ENCODE measurements around the gene PMAIP1. TPM values are rescaled to one million over a fixed set of nuclear protein-coding genes. Genes with fewer than 3 reads are reported as not detected.

Gene PMAIP1
- total RNA-seq, 2 experiments from 2014 or later: 22.9 to 23.3 TPM

GRCh38 chr18:59929621-59930295 is 30.0 kb downstream of the PMAIP1 start:
- intact Hi-C loops (cut with micrococcal nuclease; ENCODE audit: unreplicated experiment): no loop called here
- no peaks in the 10 kb centered on the region for H3K4me1 ChIP-seq (ENCODE audit: insufficient read depth, low read length, poor library complexity, severe bottlenecking)
- no peak overlapping the region for H3K27ac ChIP-seq (ENCODE audit: low read depth, low read length, poor library complexity, severe bottlenecking)
- ChIA-PET POLR2A (no interaction called here), CTCF (ENCODE audit: unreplicated experiment) (no interaction called here)
- no TSS peak for BruUV-seq (replicated peaks)
- no peak overlapping the region for H3K4me3 ChIP-seq (ENCODE audit: low read depth, low read length, poor library complexity, severe bottlenecking)
- H3K36me3 ChIP-seq (ENCODE audit: insufficient read depth, low read length): no peaks in the 10 kb centered on the region
- no peak for DNase-seq (ENCODE audit: low spot score)
- no peaks in the 10 kb centered on the region for H4K20me1 ChIP-seq (ENCODE audit: insufficient read depth, low read length)
- H2AFZ ChIP-seq (ENCODE audit: low read length): no peak overlapping the region
- TF ChIP-seq EZH2phosphoT487 (IDR thresholded peaks at IDR 0.05; ENCODE audit: borderline replicate concordance, low read depth, low read length) (no peak), CTCF (conservative IDR thresholded peaks at IDR 0.05; ENCODE audit: low read length) (no peak)
- H3K4me2 ChIP-seq (ENCODE audit: low read length): no peak overlapping the region
- no peaks in the 10 kb centered on the region for H3K9me3 ChIP-seq (ENCODE audit: low read length)
- no peaks in the 10 kb centered on the region for H3K79me2 ChIP-seq (ENCODE audit: insufficient read depth, low read depth, low read length)
- H3K9me2 ChIP-seq (ENCODE audit: insufficient read depth, low read length): no peaks in the 10 kb centered on the region

- Histone ChIP-seq H3K36me3 (ENCODE audit: insufficient read depth, low read length) (no peaks in the 10 kb centered on the region), H3K4me3 (ENCODE audit: low read depth, low read length, poor library complexity, severe bottlenecking) (no peak overlapping the region), H3K9me2 (ENCODE audit: insufficient read depth, low read length) (no peaks in the 10 kb centered on the region), H2AFZ (ENCODE audit: low read length) (no peak overlapping the region), H4K20me1 (ENCODE audit: insufficient read depth, low read length) (no peaks in the 10 kb centered on the region), H3K79me2 (ENCODE audit: insufficient read depth, low read depth, low read length) (no peaks in the 10 kb centered on the region), H3K4me1 (ENCODE audit: insufficient read depth, low read length, poor library complexity, severe bottlenecking) (no peaks in the 10 kb centered on the region), H3K9me3 (ENCODE audit: low read length) (no peaks in the 10 kb centered on the region), H3K4me2 (ENCODE audit: low read length) (no peak overlapping the region), H3K27ac (ENCODE audit: low read depth, low read length, poor library complexity, severe bottlenecking) (no peak overlapping the region)
- ChIA-PET POLR2A (interaction anchor here (0.6 to 1.2 kb wide), 5 partner anchors 11 to 251 kb away, joined by 3 read pairs; no protein-coding TSS in a partner anchor), CTCF (ENCODE audit: unreplicated experiment) (no interaction called here)
- no peak for DNase-seq (ENCODE audit: low spot score)
- no TSS peak for BruUV-seq (replicated peaks)
- no peak for TF ChIP-seq CTCF (conservative IDR thresholded peaks at IDR 0.05; ENCODE audit: low read length)
- no peak for TF ChIP-seq EZH2phosphoT487 (IDR thresholded peaks at IDR 0.05; ENCODE audit: borderline replicate concordance, low read depth, low read length)
- intact Hi-C loops (cut with micrococcal nuclease; ENCODE audit: unreplicated experiment): no loop called here
These were observed 32.6 kb downstream of the PMAIP1 start for GRCh38 chr18:59932401-59932800.

- TF ChIP-seq CTCF (conservative IDR thresholded peaks at IDR 0.05; ENCODE audit: low read length) (no peak), EZH2phosphoT487 (IDR thresholded peaks at IDR 0.05; ENCODE audit: borderline replicate concordance, low read depth, low read length) (no peak)
- CTCF ChIA-PET (ENCODE audit: unreplicated experiment): no interaction called here
- Histone ChIP-seq H4K20me1 (ENCODE audit: insufficient read depth, low read length) (no peaks in the 10 kb centered on the region), H3K4me1 (ENCODE audit: insufficient read depth, low read length, poor library complexity, severe bottlenecking) (peaks cover 5% of the 10 kb centered on the region), H3K27ac (ENCODE audit: low read depth, low read length, poor library complexity, severe bottlenecking) (no peak overlapping the region), H3K9me2 (ENCODE audit: insufficient read depth, low read length) (no peaks in the 10 kb centered on the region), H3K4me3 (ENCODE audit: low read depth, low read length, poor library complexity, severe bottlenecking) (no peak overlapping the region), H3K9me3 (ENCODE audit: low read length) (no peaks in the 10 kb centered on the region), H2AFZ (ENCODE audit: low read length) (no peak overlapping the region), H3K36me3 (ENCODE audit: insufficient read depth, low read length) (no peaks in the 10 kb centered on the region), H3K79me2 (ENCODE audit: insufficient read depth, low read depth, low read length) (no peaks in the 10 kb centered on the region), H3K4me2 (ENCODE audit: low read length) (no peak overlapping the region)
- no TSS peak for BruUV-seq (replicated peaks)
- no peak for DNase-seq (ENCODE audit: low spot score)
- POLR2A ChIA-PET: interaction anchor here (0.5 to 1.3 kb wide), 5 partner anchors 12 to 145 kb away, joined by 3 to 9 read pairs (median 5); no protein-coding TSS in a partner anchor
- intact Hi-C loops (cut with micrococcal nuclease; ENCODE audit: unreplicated experiment): no loop called here
These were observed 38.9 kb downstream of the PMAIP1 start for GRCh38 chr18:59938676-59939075.
